Measurements from ENCODE around the gene KIFC3. TPM values are rescaled to one million over a fixed set of nuclear protein-coding genes. Genes with fewer than 3 reads are reported as not detected.

Gene KIFC3
- total RNA-seq, 3 donors from 2014 or later = 15.7 to 36.1 (median 35.1) TPM

GRCh38 chr16:57738844-57739243, 63.4 kb downstream of the KIFC3 start:
- intact Hi-C loops (cut with DNase I; ENCODE audit: low total_unique reads) = no loop called here
- H3K4me1 ChIP-seq = peaks cover 0 to 5% of the 10 kb centered on the region in 2 donors

GRCh38 chr16:57736419-57737351, 65.6 kb downstream of the KIFC3 start:
- Histone ChIP-seq H3K4me3 (peak overlapping the region; percentile 67 to 85 (median 71)), H3K9me3 (no peaks in the 10 kb centered on the region), H3K27me3 (no peaks in the 10 kb centered on the region), H3K36me3 (no peaks in the 10 kb centered on the region), H3K27ac (peak overlapping the region; percentile 84 to 85), H3K4me1 (peaks cover 0 to 5% of the 10 kb centered on the region in 2 donors)
- DNase-seq (ENCODE audit: low spot score in 2 of 2) = no peak
- intact Hi-C loops (cut with DNase I; ENCODE audit: low total_unique reads) = no loop called here
- TF ChIP-seq POLR2AphosphoS5 (IDR thresholded peaks at IDR 0.05) = no peak
- TF ChIP-seq CTCF (IDR thresholded peaks at IDR 0.05) = peak in 1 of 3 donors; percentile 31

More at GRCh38 chr16:57738844-57739243, 63.4 kb downstream of the KIFC3 start:
- Histone ChIP-seq H3K27ac (no peak overlapping the region), H3K36me3 (no peaks in the 10 kb centered on the region), H3K4me3 (no peak overlapping the region), H3K27me3 (no peaks in the 10 kb centered on the region), H3K9me3 (no peaks in the 10 kb centered on the region)
- TF ChIP-seq CTCF (IDR thresholded peaks at IDR 0.05) (no peak), POLR2AphosphoS5 (IDR thresholded peaks at IDR 0.05) (no peak), POLR2A (IDR thresholded peaks at IDR 0.05) (no peak)
- DNase-seq (ENCODE audit: low spot score in 2 of 2) = no peak

- peaks cover 0 to 5% of the 10 kb centered on the region in 2 donors for H3K4me1 ChIP-seq
- H3K9me3 ChIP-seq = no peaks in the 10 kb centered on the region
- peak within 1 kb of the TSS; percentile 87 to 93 for H3K27ac ChIP-seq
- H3K27me3 ChIP-seq = no peaks in the 10 kb centered on the region
- intact Hi-C loops (cut with DNase I; ENCODE audit: low total_unique reads) = no loop called here
- DNase-seq (ENCODE audit: low spot score in 2 of 2) = no peak
- H3K4me3 ChIP-seq = peak within 1 kb of the TSS; percentile 67 to 93 (median 85)
- no peak for TF ChIP-seq POLR2A (IDR thresholded peaks at IDR 0.05)
- no peak for TF ChIP-seq CTCF (IDR thresholded peaks at IDR 0.05)
- TF ChIP-seq POLR2AphosphoS5 (IDR thresholded peaks at IDR 0.05) = no peak
- H3K36me3 ChIP-seq = no peaks in the 10 kb centered on the region
Measured at GRCh38 chr16:57735755-57736418, 66.4 kb downstream of the KIFC3 start, which contains the start of gene KATNB1. Gene KATNB1, plus strand, starts transcription at chr16:57735770. Its CDS starts 1,474 bp downstream, at chr16:57737244.

- H3K4me1 ChIP-seq = peaks cover 0 to 5% of the 10 kb centered on the region in 2 donors
- peak overlapping the region; percentile 67 to 93 (median 85) for H3K4me3 ChIP-seq
- peak; percentile 98 to 100 for DNase-seq (ENCODE audit: low spot score in 2 of 2)
- H3K27me3 ChIP-seq = no peaks in the 10 kb centered on the region
- intact Hi-C loops (cut with DNase I; ENCODE audit: low total_unique reads) = no loop called here
- peak overlapping the region; percentile 87 to 93 for H3K27ac ChIP-seq
- H3K36me3 ChIP-seq = no peaks in the 10 kb centered on the region
- TF ChIP-seq POLR2AphosphoS5 (IDR thresholded peaks at IDR 0.05) (peak; percentile 43 to 90 (median 66)), POLR2A (IDR thresholded peaks at IDR 0.05) (no peak)
- no peaks in the 10 kb centered on the region for H3K9me3 ChIP-seq
Measured at GRCh38 chr16:57734925-57735754, 67.2 kb downstream of the KIFC3 start.

GRCh38 chr16:57734308-57734924, 67.9 kb downstream of the KIFC3 start:
- no peaks in the 10 kb centered on the region for H3K27me3 ChIP-seq
- intact Hi-C loops (cut with DNase I; ENCODE audit: low total_unique reads) = no loop called here

More at GRCh38 chr16:57734308-57734924, 67.9 kb downstream of the KIFC3 start:
- peak overlapping the region; percentile 87 to 93 for H3K27ac ChIP-seq
- no peaks in the 10 kb centered on the region for H3K36me3 ChIP-seq
- H3K4me1 ChIP-seq = peaks cover 0 to 5% of the 10 kb centered on the region in 2 donors
- DNase-seq (ENCODE audit: low spot score in 2 of 2) = no peak
- no peak for TF ChIP-seq POLR2AphosphoS5 (IDR thresholded peaks at IDR 0.05)
- no peak for TF ChIP-seq CTCF (IDR thresholded peaks at IDR 0.05)
- TF ChIP-seq POLR2A (IDR thresholded peaks at IDR 0.05) = no peak
- H3K9me3 ChIP-seq = no peaks in the 10 kb centered on the region
- peak overlapping the region; percentile 67 to 93 (median 85) for H3K4me3 ChIP-seq

All from breast epithelium (tissue), 4 donors.